ENCODE results near the gene TNRC6A. TPM values are rescaled to one million over a fixed set of nuclear protein-coding genes. Genes with fewer than 3 reads are reported as not detected.
"Not testable (repeated sequence)": the region's sequence is repeated elsewhere in the genome, so short reads cannot be mapped to it uniquely, and the experiment has no call there.

The TNRC6A gene
- total RNA-seq, 1 donor from 2014 or later: 46.1 TPM

- DNase-seq (ENCODE audit: low spot score): no peak
Measured at GRCh38 chr16:24815021-24815420, 85.6 kb downstream of the TNRC6A start.

GRCh38 chr16:24816688-24817087 lies 87.2 kb downstream of the TNRC6A start:
- DNase-seq (ENCODE audit: low spot score): no peak

GRCh38 chr16:24819462-24820040 lies 90.1 kb downstream of the TNRC6A start:
- DNase-seq (ENCODE audit: low spot score): no peak

GRCh38 chr16:24820522-24820921 lies 91.1 kb downstream of the TNRC6A start:
- no peak for DNase-seq (ENCODE audit: low spot score)

- no peak for DNase-seq (ENCODE audit: low spot score)
Measured at GRCh38 chr16:24821129-24821528, 91.7 kb downstream of the TNRC6A start.

GRCh38 chr16:24822542-24822941 lies 93.1 kb downstream of the TNRC6A start:
- DNase-seq (ENCODE audit: low spot score): no peak

- no peak for DNase-seq (ENCODE audit: low spot score)
Measured at GRCh38 chr16:24822974-24823373, 93.5 kb downstream of the TNRC6A start.

- no peak for DNase-seq (ENCODE audit: low spot score)
Measured at GRCh38 chr16:24825696-24826095, 96.2 kb downstream of the TNRC6A start.

- DNase-seq (ENCODE audit: low spot score): no peak
Measured at GRCh38 chr16:24826096-24826690, 96.7 kb downstream of the TNRC6A start.

- DNase-seq (ENCODE audit: low spot score): no peak
Measured at GRCh38 chr16:24826817-24827566, 97.5 kb downstream of the TNRC6A start.

- DNase-seq (ENCODE audit: low spot score): no peak
Measured at GRCh38 chr16:24829153-24829552, 99.7 kb downstream of the TNRC6A start.

- DNase-seq (ENCODE audit: low spot score): no peak
Measured at GRCh38 chr16:24833352-24833751, 103.9 kb downstream of the TNRC6A start.

GRCh38 chr16:24834459-24835335 lies 105.2 kb downstream of the TNRC6A start:
- DNase-seq (ENCODE audit: low spot score): peak; percentile 33

GRCh38 chr16:24836836-24837235 lies 107.4 kb downstream of the TNRC6A start:
- DNase-seq (ENCODE audit: low spot score): no peak

- DNase-seq (ENCODE audit: low spot score): no peak
Measured at GRCh38 chr16:24837969-24838368, 108.5 kb downstream of the TNRC6A start.

GRCh38 chr16:24838554-24839266 lies 109.3 kb downstream of the TNRC6A start:
- peak; percentile 37 for DNase-seq (ENCODE audit: low spot score)

GRCh38 chr16:24839347-24839972 lies 110.0 kb downstream of the TNRC6A start:
- no peak for DNase-seq (ENCODE audit: low spot score)

- DNase-seq (ENCODE audit: low spot score): no peak
Measured at GRCh38 chr16:24841291-24841690, 111.8 kb downstream of the TNRC6A start.

- peak; percentile 63 for DNase-seq (ENCODE audit: low spot score)
Measured at GRCh38 chr16:24844101-24845030, 114.9 kb downstream of the TNRC6A start.

- not testable (repeated sequence) for DNase-seq (ENCODE audit: low spot score)
Measured at GRCh38 chr16:24845031-24845365, 115.5 kb downstream of the TNRC6A start.

All from mucosa of gallbladder (tissue), 1 donor.